NCI-H82 treated with DMSO at 0.1 percent for 48 hours (cell line): ENCODE results near the gene CHI3L1.
A peak's percentile ranks its signal among the peaks of the same experiment; 100 is the strongest.

Experiments
- DNase-seq: peaks from one replicate; lab custom pipeline; 2025; ENCODE audit not compliant: unreplicated experiment; lab: John Stamatoyannopoulos, UW

Gene CHI3L1

DNA sequence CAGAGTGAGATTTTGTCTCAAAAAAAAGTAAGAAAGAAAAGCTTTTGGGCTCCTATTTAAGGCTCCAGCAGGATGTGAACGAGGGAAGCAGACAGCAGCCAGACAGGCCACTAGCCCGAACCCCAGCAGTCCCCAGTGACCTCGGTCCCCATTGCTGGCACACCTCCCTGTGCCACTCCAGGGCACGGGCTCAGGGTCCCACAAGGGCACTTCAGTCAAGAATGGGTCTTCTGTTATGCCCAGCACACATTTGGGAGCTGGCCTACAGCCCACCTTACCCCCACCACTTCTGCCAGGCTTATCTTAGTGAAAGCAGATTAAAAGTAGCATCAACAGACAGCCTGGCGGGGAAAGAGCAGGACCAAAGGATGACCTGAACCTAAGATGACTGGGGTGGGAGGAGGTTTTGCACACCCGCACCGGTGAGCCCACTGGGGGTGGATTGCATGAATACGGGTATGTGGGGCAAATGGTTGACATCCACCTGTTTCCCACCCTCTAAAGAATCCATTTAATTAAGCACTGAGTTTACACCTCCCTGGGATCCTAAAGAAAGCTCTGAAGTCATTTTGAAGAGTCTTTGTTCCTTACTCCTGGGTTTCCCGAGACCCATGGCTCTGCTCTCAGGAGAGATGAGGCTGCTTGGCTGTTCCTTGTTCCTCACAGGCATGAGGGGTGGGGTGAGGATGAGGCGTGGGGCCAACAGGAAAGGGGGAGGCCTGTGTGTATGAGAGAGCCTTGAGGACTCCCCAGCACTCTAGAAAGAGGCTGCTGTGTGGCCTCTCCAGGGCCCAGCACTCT lies 4.7 kb downstream of the CHI3L1 start:
- DNase-seq, result peak; percentile 73

DNA sequence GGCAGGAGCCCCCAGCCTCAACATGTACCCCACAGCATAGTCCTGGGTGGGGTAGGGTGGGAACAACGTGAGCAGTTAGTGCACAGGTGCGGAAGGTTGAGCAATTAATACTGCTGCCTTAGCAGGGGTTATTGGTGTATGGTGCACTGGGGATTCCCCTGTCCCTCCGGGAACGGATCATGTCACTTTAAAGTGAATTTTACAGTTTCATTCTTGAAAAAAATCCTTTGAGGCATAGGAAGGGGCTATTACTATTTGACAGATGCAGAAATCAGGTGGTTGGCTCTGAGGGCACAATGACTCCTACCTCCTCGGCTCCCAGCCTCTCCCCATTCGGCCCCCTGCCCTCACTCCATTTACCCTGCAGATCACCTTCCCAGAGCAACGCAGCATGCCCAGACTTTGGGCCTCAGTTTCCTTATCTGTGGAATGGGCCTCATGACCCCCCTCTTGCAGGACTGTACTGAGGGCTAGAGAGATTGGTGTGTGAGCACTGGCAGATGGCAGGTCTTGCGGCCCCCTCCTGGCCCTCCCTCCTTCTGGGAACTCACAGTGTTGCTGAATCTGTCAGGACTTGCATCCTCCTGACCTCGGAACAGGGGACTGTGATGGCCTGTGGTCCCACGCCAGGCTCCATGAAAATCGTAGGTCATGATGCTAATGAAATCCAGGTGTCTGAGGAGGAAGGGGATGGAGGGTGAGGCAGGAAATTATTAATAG lies 5.7 kb downstream of the CHI3L1 start:
- no peak for DNase-seq

- DNase-seq, result no peak
These were observed 6.9 kb downstream of the CHI3L1 start for GRCh38 chr1:203179667-203180005.

DNA sequence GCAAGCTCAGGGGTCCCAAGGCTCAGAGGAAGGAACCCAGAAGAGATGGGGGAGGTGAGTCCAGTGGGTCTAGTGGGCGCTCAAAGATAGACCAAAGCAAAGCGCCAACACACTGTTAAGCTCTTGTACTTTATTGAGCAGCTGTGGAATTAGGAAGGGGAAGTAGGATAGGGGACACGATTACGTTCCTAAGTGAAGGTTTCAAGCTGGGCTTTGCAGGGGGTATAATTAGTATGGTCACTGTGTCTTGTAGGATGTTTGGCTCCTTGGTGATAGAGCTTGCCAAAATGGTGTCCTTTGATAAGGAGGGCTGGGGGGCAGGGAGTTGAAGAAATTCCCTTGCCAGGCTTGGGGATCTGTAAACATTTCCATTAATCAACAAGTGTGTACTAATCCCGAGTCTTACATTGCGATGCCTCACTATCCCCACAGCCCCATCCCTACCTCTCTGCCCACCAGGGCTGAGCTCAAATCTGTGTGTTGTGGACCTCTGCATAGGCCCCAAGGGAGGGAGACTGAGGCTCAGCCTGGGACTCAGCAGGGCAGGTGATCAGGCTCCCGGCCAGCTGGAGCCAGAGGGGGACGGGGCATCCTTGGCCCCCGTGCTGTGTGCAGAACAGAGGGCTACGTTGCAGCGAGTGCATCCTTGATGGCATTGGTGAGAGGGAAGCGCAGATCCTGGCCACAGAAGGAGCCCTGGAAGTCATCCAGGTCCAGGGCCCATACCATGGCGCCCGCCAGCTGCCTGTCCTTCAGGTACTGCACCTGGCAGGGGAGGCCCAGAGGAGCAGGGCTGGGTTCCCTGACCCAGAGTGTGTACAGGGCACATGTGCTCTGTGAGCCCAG lies 7.5 kb downstream of the CHI3L1 start:
- DNase-seq, result peak; percentile 16

DNA sequence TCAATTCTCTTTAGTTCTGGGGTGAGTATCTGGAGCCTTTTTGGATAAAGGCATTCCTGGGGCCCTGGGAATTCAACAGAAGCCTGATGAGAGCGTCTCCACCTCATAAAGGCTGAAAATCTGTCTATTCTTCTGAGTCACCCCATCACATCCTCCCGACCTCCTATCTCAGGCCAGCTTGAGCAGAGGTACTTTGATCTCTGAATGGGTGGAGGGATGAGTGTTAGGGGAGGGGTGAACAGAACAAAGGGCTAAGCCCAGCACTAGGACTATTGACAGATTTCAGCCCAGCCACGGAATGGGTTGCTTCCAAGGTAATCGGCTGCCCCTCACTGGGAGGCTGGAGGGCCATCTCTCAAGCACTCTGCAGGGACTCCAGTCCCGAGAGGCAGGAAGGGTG lies 8.4 kb downstream of the CHI3L1 start:
- DNase-seq, result peak; percentile 85

- peak; percentile 84 for DNase-seq
These were observed 8.9 kb downstream of the CHI3L1 start for GRCh38 chr1:203177470-203178039.

DNA sequence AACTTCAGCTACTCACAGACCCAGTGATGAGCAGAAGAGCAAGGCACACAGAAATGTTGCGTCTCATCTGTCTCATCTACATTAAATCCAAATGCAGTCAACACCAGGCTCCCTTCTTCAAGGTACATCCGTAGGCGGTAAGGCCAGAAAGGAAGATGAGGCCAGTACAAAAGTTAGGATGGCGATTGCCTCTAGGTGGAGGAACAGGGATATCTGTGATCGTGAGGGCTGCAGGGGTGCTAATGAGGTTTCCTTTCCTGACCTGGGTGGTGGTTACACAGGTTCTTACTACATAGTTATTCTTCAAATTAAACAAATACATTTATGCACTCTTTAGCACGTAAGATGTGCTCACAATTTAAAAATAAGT lies 9.5 kb downstream of the CHI3L1 start:
- no peak for DNase-seq

DNA sequence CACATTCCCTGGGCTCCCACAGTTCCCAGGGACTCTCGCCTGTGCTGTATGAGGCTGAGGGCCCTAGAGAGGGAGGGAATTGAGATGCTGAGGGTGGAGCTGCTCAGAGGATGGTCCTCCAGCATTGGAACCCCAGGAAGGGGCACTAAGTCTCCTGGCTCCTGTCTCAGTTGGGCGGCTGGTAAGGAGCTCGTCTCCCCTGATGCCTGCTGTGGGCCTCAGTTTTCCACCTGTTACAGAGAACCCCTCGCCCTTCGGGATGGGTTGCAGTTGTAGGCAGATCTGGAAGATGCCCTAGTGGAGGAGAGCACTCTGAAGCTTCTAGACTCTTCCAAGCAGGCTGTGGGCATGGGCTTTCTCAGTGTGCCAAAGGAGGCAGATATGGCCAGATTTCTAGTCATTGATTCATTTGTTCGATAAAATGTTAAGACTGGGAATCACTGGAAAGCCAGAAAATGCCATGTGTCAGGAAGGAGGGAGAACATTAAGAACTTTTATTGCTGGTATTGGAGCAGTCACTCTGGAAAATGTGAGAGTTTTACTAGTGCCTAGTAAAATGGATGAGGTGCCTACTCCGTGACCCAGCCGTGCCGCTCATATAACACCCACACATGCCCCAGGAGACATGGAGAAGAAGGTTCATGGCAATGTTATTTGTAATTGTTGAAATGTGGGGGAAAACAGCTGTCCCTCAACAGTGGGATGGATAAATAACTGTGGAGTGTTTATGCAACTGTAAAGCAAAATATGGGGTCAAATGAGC lies 10.1 kb downstream of the CHI3L1 start:
- DNase-seq, result no peak

DNA sequence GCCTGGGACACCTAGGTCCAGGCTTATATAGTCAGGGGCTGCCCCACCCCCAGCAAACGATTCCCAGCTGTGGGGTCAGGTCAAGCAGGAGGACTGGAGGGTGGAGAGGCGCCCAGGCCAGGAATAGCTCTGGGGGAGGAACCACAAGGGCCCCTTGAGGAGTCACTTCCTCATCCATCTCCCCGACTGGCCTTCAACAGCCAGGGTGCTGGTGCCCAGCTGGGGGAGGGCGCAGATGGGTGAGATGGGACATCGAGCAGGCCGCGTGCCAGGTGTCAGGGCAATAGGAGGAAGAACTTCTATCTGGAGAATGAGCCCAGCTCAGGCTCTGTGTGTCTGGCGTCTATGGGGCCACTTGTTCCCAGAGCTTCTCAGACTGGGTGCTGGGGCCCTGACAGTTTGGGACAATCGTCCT lies 10.7 kb downstream of the CHI3L1 start:
- no peak for DNase-seq

DNA sequence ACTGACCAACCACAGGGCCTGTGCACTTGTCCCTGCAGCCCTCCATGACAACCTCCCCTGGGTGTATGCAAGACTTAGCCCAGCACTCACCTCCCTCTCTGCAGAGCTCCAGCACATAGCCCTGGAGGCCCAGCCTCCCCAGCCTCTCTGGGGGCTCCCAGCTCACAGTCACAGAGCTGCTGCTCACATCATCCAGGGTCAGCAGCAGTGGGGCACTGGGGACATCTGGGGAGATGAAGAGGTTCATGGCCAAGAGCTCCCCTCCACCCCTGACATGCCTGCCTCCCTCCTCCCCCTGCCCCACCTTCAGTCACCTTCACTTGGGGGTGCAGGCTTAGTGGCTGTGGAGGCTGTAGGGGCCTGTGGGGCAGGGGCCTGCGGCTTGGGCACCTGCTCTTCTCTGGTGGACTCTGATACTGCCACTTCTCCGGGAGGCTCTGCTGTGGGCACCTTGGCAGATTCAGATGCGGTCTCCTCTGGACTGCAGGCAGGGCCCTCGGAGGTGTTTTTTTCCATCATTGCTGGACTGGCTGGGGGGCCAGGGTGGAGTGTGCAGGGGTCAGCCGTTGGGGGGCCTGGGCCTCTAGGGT lies 11.2 kb downstream of the CHI3L1 start, which contains the start of gene MYBPH:
MYBPH (minus strand) TSS at position 590 of the 590 bp plus-strand sequence; CDS start at position 519, 71 bp downstream.
- DNase-seq, result no peak

DNA sequence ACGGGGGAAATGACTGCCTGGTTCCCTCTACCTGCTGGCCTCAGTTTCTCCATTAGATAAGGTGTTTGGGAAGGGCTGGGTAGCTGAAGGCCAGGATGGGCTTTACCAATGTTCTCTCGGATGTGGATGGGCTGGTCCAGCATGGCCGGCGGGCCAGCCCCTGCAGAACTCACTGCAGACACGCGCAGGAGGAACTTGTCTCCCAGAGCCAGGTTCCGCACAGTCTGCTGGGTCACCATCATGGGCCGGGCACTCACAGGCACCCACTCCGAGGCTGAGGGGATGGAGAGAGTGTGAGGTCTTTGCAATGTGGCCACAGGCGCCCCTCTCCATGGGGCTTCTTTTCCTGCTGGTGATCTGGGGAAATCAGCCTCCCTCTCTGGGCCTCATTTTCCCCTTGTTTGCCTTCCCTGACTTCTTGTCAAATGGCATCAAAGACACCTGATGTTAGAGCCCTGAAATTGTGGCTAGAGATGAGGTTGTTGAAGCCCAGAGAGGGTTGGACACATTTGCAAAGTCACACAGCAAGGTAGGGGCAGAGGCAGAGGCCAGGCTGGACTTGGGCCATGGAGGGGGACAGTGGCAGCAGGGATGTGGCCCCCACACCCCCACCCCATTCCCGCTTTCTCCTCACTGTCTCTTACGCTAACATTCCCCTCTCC lies 12.0 kb downstream of the CHI3L1 start:
- no peak for DNase-seq

- DNase-seq, result peak; percentile 98
These were observed 12.9 kb downstream of the CHI3L1 start for GRCh38 chr1:203173566-203173965.

- no peak for DNase-seq
These were observed 13.4 kb downstream of the CHI3L1 start for GRCh38 chr1:203173011-203173555.

GRCh38 chr1:203172184-203173010 lies 14.1 kb downstream of the CHI3L1 start:
- DNase-seq, result peak; percentile 70

DNA sequence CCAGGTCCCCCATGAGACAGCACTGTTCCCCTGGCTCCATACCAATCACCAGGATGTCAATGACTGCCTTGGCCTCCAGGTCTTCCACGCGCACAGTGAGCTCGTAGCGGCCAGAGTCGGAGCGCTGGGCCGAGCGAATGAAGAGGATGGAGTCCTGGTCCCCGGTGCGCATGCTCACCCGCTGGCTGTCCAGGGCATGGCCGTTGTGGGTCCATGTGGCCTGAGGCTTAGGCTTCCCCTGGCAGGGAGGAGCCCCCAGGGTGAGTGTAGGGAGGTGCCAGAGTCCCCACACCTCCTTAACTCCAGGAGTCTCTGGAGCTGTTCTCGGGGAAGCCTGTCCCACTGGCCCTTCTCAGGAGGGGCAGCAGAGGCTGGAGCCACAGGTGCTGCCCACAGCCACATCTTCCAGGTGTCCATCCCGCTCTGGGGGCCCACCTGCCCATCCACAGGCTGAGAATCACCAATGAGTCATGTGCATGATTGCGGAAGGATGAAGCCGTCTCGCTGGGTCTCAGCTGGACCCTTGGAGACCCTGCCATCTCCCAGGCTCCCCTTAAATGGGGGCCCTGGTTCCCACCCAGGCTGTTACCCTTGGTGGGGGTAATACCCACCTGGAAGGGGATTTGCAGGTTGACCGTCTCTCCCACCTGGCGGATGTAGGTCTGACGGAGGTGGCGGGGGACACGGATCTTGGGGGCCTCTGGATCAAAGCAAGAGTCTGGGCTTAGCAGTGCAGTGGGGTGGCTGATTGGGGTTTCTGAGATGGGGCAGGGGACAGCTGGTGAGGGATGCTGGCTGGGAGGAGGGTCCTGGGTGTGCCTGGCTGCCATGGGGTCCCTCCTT lies 14.9 kb downstream of the CHI3L1 start:
- no peak for DNase-seq

DNA sequence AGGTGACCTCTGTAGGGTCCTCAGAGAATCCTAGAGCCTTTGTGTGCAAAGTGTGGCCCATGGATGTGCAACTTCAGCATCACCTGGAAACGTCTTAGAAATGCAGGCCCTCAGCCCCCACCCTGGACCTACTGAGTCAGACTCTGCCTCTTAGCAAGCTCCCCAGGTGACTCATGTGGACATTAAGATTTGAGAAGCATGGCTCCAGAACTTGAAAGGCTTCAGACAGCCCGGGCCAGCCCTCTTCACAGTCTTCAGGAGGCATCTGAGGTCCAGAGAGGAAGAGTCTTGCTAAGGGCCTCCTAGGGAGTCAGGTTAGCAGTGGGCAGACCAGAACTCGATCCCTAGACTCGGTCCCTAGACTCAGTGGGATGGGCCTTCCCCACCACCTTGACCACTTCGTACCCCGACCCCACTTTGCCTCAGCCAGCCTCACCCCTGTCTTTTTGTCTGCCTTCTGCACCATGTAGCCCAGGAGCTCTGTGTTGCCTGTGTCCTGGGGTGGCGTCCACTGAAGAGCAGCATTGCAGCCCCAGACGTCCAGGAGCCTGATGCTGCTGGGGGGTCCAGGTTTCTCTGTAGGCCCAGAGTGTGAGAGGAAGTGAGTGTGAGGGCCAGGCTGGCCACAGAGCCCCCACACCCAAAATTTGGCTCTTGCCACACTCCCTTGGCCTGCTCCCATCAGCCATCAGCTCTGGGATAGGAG lies 15.7 kb downstream of the CHI3L1 start:
- no peak for DNase-seq
